ENCODE data around the gene HOXB6. TPM values are rescaled to one million over a fixed set of nuclear protein-coding genes. Genes with fewer than 3 reads are reported as not detected.

The HOXB6 gene
- 0.28 and 0.38 TPM in 2 replicates for total RNA-seq

GRCh38 chr17:48604770-48605329, at the start of gene HOXB6:
HOXB6 (minus strand) TSS chr17:48604986; CDS start chr17:48598150, 6,836 bp downstream.

GRCh38 chr17:48626245-48627117, 21.7 kb upstream of the HOXB6 start, which contains the start of gene HOXB9:
HOXB9 (minus strand) TSS chr17:48626358; CDS start chr17:48626269, 89 bp downstream.

DNA sequence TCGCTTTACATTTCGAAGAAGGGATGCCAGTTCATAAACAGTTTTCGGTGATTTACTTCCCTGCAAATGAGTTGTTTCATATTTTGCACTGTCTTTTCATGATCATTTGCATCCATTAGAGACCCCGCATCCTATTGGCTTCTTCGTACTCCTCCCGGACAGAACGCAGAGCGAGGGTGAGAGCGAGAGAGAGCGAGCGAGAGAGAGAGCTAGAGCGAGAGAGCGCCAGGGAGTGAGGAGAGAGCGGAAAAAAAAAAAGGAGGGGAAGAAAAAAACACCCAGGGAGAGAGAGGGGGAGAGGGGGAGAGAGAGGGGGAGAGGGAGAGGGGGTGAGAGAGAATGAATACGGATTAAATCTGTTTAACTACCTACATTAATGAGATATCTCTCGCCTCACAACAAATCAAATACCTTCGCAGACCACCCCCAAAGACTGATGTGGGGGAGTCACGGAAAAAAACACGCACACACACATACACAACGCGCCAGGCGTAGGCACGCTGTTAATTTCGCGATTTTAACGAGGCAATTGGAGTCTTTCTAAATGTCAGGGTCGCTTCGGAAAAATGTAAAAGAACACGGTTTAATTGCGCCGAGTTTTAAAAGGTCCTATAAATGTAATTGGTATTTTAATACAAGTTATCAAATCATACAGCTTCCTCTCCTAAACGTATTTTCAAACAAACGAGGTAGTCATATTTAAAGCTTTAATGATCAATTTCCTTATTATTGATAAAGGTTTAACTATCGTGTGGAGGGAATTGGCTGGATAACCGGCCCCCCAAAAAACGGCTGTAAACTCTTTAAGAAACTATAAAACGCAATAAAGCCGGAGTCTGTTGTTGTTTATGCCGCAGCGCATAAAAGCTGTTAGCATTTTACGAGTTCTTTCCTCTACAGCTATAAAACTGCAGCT, 10.5 kb upstream of the HOXB6 start, which contains the start of gene HOXB8:
Gene HOXB8, minus strand, starts transcription at position 246 of the 916 bp plus-strand sequence. CDS start 588 bp downstream, outside the sequence.

GRCh38 chr17:48610282-48611211, 5.8 kb upstream of the HOXB6 start, which contains the start of gene HOXB7:
HOXB7 (minus strand) TSS chr17:48611017; CDS start chr17:48610918, 99 bp downstream.

GRCh38 chr17:48593126-48593829, 11.5 kb downstream of the HOXB6 start, which contains the start of gene HOXB5:
HOXB5 (minus strand) TSS chr17:48593779; CDS start chr17:48593682, 97 bp downstream.

DNA sequence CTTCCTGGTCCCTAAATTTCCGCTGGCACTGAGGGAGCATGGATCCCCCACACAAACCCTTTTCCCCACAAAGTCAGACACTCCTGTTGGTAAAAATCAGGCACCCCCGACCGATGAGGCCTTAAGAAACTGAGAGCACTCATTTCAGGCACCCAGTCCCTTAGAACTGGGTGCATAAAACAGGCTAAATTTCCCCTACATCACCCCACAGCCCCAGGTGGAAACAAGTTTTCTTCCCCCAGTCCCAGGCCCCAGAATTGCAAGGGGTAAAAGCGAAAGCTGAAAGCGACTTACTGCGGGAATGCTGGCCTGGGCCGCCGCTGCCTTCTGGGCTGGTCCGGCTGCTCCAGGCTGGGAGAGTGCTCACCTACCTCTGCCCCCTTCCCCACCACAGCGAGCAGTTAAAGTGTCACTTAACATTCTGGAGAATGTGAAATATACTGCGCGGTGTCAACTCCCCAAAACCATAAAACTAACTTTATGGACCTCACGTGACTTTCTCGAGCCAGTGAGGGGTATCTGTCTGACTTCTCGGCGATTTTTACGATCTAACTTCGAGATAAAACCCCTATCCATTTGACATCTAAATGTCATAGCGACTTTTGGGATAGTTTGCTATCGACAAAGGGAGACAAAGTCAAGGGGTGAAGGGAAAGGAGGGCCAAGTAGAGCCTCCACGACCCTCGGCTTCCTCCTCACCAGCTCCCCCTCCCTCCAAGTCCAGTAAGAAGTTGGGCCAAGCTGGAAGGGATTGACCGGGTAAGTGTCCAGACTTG, 14.8 kb downstream of the HOXB6 start, which contains the start of gene HOXB3:
Gene HOXB3, minus strand, starts transcription at position 411 of the 776 bp plus-strand sequence. CDS start 37,767 bp downstream, outside the sequence.

DNA sequence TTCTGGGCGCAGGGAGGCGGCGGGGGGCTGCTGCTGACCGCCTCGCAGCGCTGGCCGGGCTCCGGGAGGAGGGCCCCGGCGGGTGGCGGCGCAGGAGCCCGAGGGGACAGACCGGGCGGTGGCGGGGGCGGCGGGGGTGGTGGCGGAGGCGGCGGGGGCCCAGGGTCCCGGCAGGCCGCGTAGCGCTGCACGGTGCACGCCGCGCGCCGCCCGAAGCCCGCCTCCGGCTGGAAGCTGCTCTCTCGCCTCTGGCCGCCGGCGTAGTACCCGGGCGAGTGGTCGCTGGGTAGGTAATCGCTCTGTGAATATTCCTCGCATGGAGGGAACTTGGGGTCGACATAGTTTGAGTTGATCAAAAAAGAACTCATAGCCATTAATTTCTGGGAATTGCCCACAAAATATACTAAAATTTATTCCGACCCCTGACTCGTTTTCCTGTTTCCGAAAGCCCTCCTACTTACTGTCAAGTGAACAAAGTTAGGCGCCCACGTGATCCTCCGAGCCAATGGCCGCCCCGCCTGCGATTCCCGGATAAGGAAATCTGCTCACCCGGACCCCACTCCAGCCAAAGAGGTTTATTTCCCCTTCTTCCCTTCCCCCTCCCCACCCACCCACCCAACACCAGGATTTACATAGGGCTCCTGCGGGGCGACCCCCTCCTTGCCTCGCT, 26.7 kb downstream of the HOXB6 start, which contains the start of gene HOXB4:
Gene HOXB4, minus strand, starts transcription at position 405 of the 670 bp plus-strand sequence. Its CDS starts 31 bp downstream, at position 374.

Other genes with a start within 250 kb of the HOXB6 start
- 0.56 TPM in 1 of 2 replicates, not detected in the other for gene SKAP1, start 174.8 kb downstream of the HOXB6 start, total RNA-seq
- 0.19 TPM in 1 of 2 replicates, not detected in the other for gene HOXB1, start 74.0 kb downstream of the HOXB6 start, total RNA-seq
- 3.1 and 6.5 TPM in 2 replicates for gene HOXB2, start 59.9 kb downstream of the HOXB6 start, total RNA-seq
- 0.85 and 0.96 TPM in 2 replicates for gene HOXB4, start 26.6 kb downstream of the HOXB6 start, total RNA-seq
- gene HOXB3, start 14.7 kb downstream of the HOXB6 start, total RNA-seq: 0.85 and 3.5 TPM in 2 replicates
- under 0.01 TPM in 1 of 2 replicates, not detected in the other for gene HOXB5, start 11.2 kb downstream of the HOXB6 start, total RNA-seq
- gene HOXB7, start 6.0 kb upstream of the HOXB6 start, total RNA-seq: 0.28 and 0.38 TPM in 2 replicates
- gene HOXB8, start 10.3 kb upstream of the HOXB6 start, total RNA-seq: under 0.01 TPM in 2 replicates
- gene HOXB9, start 21.4 kb upstream of the HOXB6 start, total RNA-seq: under 0.01 and 0.19 TPM in 2 replicates
- gene PRAC1, start 117.5 kb upstream of the HOXB6 start, total RNA-seq: not detected in 2 replicates
- gene PRAC2, start 118.2 kb upstream of the HOXB6 start, total RNA-seq: not detected in 2 replicates
- not detected in 2 replicates for gene HOXB13, start 123.8 kb upstream of the HOXB6 start, total RNA-seq
- gene TTLL6, start 212.2 kb upstream of the HOXB6 start, total RNA-seq: under 0.01 TPM in 1 of 2 replicates, not detected in the other
- gene CALCOCO2, start 226.0 kb upstream of the HOXB6 start, total RNA-seq: 36.6 and 42.6 TPM in 2 replicates